ENCODE results near the gene PDHA2.

GRCh38 chr4:95798727-95799126, 41.2 kb upstream of the PDHA2 start:
- TF ChIP-seq CTCF (IDR thresholded peaks at IDR 0.05; ENCODE audit: poor library complexity) (no peak), EZH2phosphoT487 (IDR thresholded peaks at IDR 0.05; ENCODE audit: low read depth, severe bottlenecking, unreplicated experiment) (no peak)

All from hepatocyte (in vitro differentiated cells).